LNCaP clone FGC (cell line): Measurements from ENCODE around the gene ANKAR.

Source experiments
- DNase-seq: peaks from one replicate; pipeline ENCODE4 v3.0.0-alpha.2; 2011; ENCODE audit warnings: low read depth
- H3K4me3 ChIP-seq: 2 replicates; pipeline ENCODE4 v1.5.1; 2011; ENCODE audit warnings: mild to moderate bottlenecking, low read depth, low read length, control low read depth
- TF ChIP-seq, protein P1 (sequence below): IDR thresholded peaks from 2 replicates; pipeline ENCODE4 v1.5.1; 2012; ENCODE audit warnings: mild to moderate bottlenecking; ENCODE audit not compliant: control insufficient read depth, insufficient read depth; ENCODE audit errors: extremely low read depth

Gene ANKAR

DNA sequence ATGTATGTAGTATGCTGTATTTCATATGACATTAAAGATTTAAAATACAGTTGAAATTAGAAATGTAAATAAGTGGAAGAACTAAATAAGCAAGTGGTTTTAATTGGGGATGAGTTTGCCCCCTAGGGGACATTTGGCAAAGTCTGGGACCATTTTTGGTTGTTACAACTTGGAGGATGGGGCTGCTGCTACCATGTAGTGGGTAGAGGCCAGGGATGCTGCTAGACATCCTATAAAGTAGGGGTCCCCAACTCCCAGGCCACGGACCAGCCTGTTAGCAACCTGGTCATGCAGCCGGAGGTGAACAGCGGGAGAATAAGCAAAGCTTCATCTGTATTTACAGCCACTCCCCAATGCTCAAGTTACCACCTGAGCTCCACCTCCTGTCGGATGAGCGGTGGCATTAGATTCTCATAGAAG, 41.1 kb upstream of the ANKAR start:
- TF ChIP-seq, protein P1, sequence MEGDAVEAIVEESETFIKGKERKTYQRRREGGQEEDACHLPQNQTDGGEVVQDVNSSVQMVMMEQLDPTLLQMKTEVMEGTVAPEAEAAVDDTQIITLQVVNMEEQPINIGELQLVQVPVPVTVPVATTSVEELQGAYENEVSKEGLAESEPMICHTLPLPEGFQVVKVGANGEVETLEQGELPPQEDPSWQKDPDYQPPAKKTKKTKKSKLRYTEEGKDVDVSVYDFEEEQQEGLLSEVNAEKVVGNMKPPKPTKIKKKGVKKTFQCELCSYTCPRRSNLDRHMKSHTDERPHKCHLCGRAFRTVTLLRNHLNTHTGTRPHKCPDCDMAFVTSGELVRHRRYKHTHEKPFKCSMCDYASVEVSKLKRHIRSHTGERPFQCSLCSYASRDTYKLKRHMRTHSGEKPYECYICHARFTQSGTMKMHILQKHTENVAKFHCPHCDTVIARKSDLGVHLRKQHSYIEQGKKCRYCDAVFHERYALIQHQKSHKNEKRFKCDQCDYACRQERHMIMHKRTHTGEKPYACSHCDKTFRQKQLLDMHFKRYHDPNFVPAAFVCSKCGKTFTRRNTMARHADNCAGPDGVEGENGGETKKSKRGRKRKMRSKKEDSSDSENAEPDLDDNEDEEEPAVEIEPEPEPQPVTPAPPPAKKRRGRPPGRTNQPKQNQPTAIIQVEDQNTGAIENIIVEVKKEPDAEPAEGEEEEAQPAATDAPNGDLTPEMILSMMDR, result peak; percentile 34; the same call in 1 of the 2 replicates
- no peak overlapping the region for H3K4me3 ChIP-seq
- no peak for DNase-seq

DNA sequence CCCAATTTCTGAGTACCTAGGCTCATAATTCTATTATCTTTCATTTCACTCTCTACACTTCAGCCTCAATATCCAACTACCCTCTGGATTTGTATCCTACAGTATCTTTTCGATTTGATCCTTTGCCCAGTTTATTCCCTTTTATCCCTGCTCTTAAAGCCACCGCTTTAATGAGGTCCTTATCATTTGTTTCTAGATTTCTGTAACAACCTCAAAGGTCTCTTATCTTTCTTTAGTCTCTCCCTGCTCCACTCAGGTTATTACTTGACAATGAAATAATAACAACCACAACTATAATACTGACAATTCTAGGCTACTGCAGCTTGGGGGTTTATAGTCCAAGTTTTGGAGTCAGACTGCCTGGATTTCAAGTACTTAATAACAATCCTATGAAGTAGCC, 39.1 kb upstream of the ANKAR start:
- TF ChIP-seq, protein P1, result no peak
- H3K4me3 ChIP-seq, result no peak overlapping the region
- no peak for DNase-seq

- TF ChIP-seq, protein P1, result no peak
- no peak for DNase-seq
- no peak overlapping the region for H3K4me3 ChIP-seq
These were observed 36.0 kb upstream of the ANKAR start for GRCh38 chr2:189638301-189639006.

- TF ChIP-seq, protein P1, result no peak
- DNase-seq, result peak; percentile 63
- no peak overlapping the region for H3K4me3 ChIP-seq
These were observed 35.4 kb upstream of the ANKAR start for GRCh38 chr2:189639007-189639609.

DNA sequence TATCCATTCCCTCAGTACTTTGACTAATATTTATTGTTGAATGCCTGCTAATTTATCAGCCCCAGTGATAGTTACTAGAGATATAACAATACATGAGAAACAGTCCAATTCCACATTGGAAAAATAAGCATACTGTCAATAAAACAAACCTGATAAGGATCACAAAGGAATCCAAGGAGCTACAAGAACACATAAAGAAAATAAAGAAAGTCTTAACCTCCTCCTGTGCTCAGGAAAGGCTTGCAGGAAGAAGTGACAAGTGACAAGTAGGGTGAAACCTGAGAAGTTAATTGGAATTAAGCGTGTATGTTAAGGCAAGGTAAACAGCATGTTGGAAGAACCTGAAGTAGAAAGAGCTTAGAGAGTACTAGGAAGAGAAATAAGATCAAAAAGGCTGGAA, 33.5 kb upstream of the ANKAR start:
- no peak overlapping the region for H3K4me3 ChIP-seq
- peak; percentile 80 for DNase-seq
- TF ChIP-seq, protein P1, result no peak

DNA sequence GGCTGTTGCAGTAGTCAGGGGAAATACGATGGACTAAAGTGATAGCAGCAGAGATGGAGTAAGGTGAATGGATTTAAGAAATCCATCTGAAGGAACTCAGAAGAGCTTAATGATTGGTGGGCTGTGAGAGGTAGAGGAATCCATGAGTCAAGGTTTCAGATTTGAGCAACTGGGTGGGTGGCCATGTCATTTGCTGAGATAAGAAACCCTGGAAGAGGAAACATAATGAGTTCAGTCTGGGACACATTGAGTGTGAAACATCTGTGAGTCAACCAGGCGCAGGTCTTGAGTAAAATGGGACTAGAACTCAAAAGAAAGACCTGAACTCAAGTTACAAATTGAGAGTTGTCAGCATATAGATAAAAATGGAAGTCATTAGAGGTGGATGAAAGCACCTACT, 32.9 kb upstream of the ANKAR start:
- TF ChIP-seq, protein P1, result no peak
- no peak overlapping the region for H3K4me3 ChIP-seq
- DNase-seq, result no peak
